Fibroblast of lung (primary cell): ENCODE results near the gene PLEKHM1. TPM values are rescaled to one million over a fixed set of nuclear protein-coding genes. Genes with fewer than 3 reads are reported as not detected.

Experiments
- DNase-seq, 2 donors: peaks; one replicate each; pipeline versions ENCODE4 v3.0.0 to v3.0.0-alpha.2; 2010; ENCODE audit warnings: low read depth in 2 of 2
- H2AFZ ChIP-seq: 2 replicates; pipeline ENCODE4 v1.5.1; 2012; ENCODE audit warnings: low read length, control low read depth, inconsistent platforms
- H3K27ac ChIP-seq: 2 replicates; pipeline ENCODE4 v1.5.1; 2011; ENCODE audit warnings: low read length, control low read depth; ENCODE audit not compliant: insufficient read depth
- H3K27me3 ChIP-seq: 2 replicates; pipeline ENCODE4 v1.5.1; 2011; ENCODE audit warnings: mild to moderate bottlenecking, low read length; ENCODE audit not compliant: control insufficient read depth, insufficient read depth
- H3K36me3 ChIP-seq: 2 replicates; pipeline ENCODE4 v1.5.1; 2011; ENCODE audit warnings: low read length; ENCODE audit not compliant: control insufficient read depth, insufficient read depth
- H3K4me1 ChIP-seq: 2 replicates; pipeline ENCODE4 v1.5.1; 2011; ENCODE audit warnings: low read length; ENCODE audit not compliant: control insufficient read depth, insufficient read depth; ENCODE audit errors: extremely low read depth
- H3K4me2 ChIP-seq: 2 replicates; pipeline ENCODE4 v1.5.1; 2011; ENCODE audit warnings: low read length, control low read depth; ENCODE audit not compliant: insufficient read depth; ENCODE audit errors: extremely low read depth
- H3K4me3 ChIP-seq, 4 experiments: fragments of 200-600 bp in 1 of 4; sonication (generic) in 1 of 4; replicated peaks in 1 of 4; 2 replicates each; pipeline ENCODE4 v1.5.1; 2011 to 2016; ENCODE audit warnings: low read length in 4 of 4, low read depth in 3 of 4, mild to moderate bottlenecking in 3 of 4, control low read depth in 2 of 4, inconsistent platforms in 1 of 4, mixed read lengths in 1 of 4; ENCODE audit not compliant: insufficient read depth in 1 of 4; ENCODE audit errors: control extremely low read depth in 1 of 4
- H3K79me2 ChIP-seq: 2 replicates; pipeline ENCODE4 v1.5.1; 2012; ENCODE audit warnings: mild to moderate bottlenecking, low read length, inconsistent platforms; ENCODE audit not compliant: control insufficient read depth, insufficient read depth
- H3K9ac ChIP-seq: 2 replicates; pipeline ENCODE4 v1.5.1; 2011; ENCODE audit warnings: mild to moderate bottlenecking, low read length, control low read depth; ENCODE audit not compliant: insufficient read depth
- H3K9me3 ChIP-seq: 2 replicates; pipeline ENCODE4 v1.5.1; 2012; ENCODE audit warnings: low read depth, low read length; ENCODE audit not compliant: control insufficient read depth, insufficient read depth
- H4K20me1 ChIP-seq: 2 replicates; pipeline ENCODE4 v1.5.1; 2011; ENCODE audit warnings: low read length; ENCODE audit not compliant: control insufficient read depth, insufficient read depth; ENCODE audit errors: extremely low read depth
- CTCF ChIP-seq, 2 donors: IDR thresholded peaks in 1 of 2; conservative IDR thresholded peaks in 1 of 2; 1 replicate in 1 of 2; 2 replicates in 1 of 2; pipeline ENCODE4 v1.5.1; 2011 to 2012; ENCODE audit warnings: low read length in 2 of 2, control low read depth in 1 of 2, inconsistent platforms in 1 of 2, low read depth in 1 of 2, mild to moderate bottlenecking in 1 of 2
- EZH2 ChIP-seq: IDR thresholded peaks from 2 replicates; pipeline ENCODE4 v1.5.1; 2012; ENCODE audit warnings: low read length, control low read depth, mild to moderate bottlenecking; ENCODE audit errors: missing control alignments
- polyA plus RNA-seq, 2 donors: library from polyadenylated mRNA; depleted of rRNA in 1 of 2; stranded (reverse) in 1 of 2; unstranded in 1 of 2; fragments of >200 nt; gene quantifications; 2 replicates each; pipeline ENCODE4 v1.2.1, GENCODE V29; 2011 to 2012; ENCODE audit warnings: missing spikeins in 1 of 2
- total RNA-seq: library from RNA; depleted of rRNA; stranded (reverse); fragments of >200 nt; gene quantifications from 2 replicates; pipeline ENCODE4 v1.2.1, GENCODE V29; 2014

The PLEKHM1 gene
- total and polyA plus RNA-seq, 2 donors (not counting 1 experiment from before 2014, with no cell fraction given): 15.8 to 27.9 TPM

- Histone ChIP-seq H3K9ac (no peak overlapping the region), H3K36me3 (no peaks in the 10 kb centered on the region), H3K9me3 (no peaks in the 10 kb centered on the region), H3K4me2 (no peak overlapping the region), H3K4me3 (no peak overlapping the region), H2AFZ (no peak overlapping the region), H3K27ac (no peak overlapping the region), H3K4me1 (peaks cover 8% of the 10 kb centered on the region), H3K27me3 (peaks cover 25% of the 10 kb centered on the region), H3K79me2 (no peaks in the 10 kb centered on the region), H4K20me1 (no peaks in the 10 kb centered on the region)
- no peak for TF ChIP-seq CTCF (conservative IDR thresholded peaks at IDR 0.05 in 1 of 2, IDR thresholded peaks at IDR 0.05 in 1 of 2; ENCODE audit: low read depth in 1 of 2, low read length in 2 of 2)
- no peak for TF ChIP-seq EZH2
- no peak for DNase-seq
Measured at GRCh38 chr17:45426561-45426960, 64.0 kb downstream of the PLEKHM1 start.

GRCh38 chr17:45425984-45426413 is 64.5 kb downstream of the PLEKHM1 start:
- Histone ChIP-seq H3K27me3 (peaks cover 25% of the 10 kb centered on the region), H3K9ac (no peak overlapping the region)

More at GRCh38 chr17:45425984-45426413, 64.5 kb downstream of the PLEKHM1 start:
- H3K4me3 ChIP-seq: no peak overlapping the region
- H3K9me3 ChIP-seq: no peaks in the 10 kb centered on the region
- TF ChIP-seq EZH2 (no peak), CTCF (conservative IDR thresholded peaks at IDR 0.05 in 1 of 2, IDR thresholded peaks at IDR 0.05 in 1 of 2; ENCODE audit: low read depth in 1 of 2, low read length in 2 of 2) (no peak)
- no peak overlapping the region for H2AFZ ChIP-seq
- no peak for DNase-seq
- no peak overlapping the region for H3K27ac ChIP-seq
- H3K4me1 ChIP-seq: peaks cover 3% of the 10 kb centered on the region
- H3K79me2 ChIP-seq: no peaks in the 10 kb centered on the region
- H3K36me3 ChIP-seq: no peaks in the 10 kb centered on the region
- H4K20me1 ChIP-seq: no peaks in the 10 kb centered on the region
- no peak overlapping the region for H3K4me2 ChIP-seq
